VCaP (cell line): ENCODE measurements around the gene VENTX.

Experiments
- H3K27ac ChIP-seq: fragments of 450-650 bp; 2 replicates; pipeline ENCODE4 v1.5.1; 2017
- CTCF ChIP-seq: fragments of 450-650 bp; conservative IDR thresholded peaks from 2 replicates; pipeline ENCODE4 v1.5.1; 2017; ENCODE audit warnings: mild to moderate bottlenecking, moderate library complexity

Gene VENTX

GRCh38 chr10:133213641-133214467 lies 23.8 kb upstream of the VENTX start:
- no peak overlapping the region for H3K27ac ChIP-seq
- TF ChIP-seq CTCF = no peak

DNA sequence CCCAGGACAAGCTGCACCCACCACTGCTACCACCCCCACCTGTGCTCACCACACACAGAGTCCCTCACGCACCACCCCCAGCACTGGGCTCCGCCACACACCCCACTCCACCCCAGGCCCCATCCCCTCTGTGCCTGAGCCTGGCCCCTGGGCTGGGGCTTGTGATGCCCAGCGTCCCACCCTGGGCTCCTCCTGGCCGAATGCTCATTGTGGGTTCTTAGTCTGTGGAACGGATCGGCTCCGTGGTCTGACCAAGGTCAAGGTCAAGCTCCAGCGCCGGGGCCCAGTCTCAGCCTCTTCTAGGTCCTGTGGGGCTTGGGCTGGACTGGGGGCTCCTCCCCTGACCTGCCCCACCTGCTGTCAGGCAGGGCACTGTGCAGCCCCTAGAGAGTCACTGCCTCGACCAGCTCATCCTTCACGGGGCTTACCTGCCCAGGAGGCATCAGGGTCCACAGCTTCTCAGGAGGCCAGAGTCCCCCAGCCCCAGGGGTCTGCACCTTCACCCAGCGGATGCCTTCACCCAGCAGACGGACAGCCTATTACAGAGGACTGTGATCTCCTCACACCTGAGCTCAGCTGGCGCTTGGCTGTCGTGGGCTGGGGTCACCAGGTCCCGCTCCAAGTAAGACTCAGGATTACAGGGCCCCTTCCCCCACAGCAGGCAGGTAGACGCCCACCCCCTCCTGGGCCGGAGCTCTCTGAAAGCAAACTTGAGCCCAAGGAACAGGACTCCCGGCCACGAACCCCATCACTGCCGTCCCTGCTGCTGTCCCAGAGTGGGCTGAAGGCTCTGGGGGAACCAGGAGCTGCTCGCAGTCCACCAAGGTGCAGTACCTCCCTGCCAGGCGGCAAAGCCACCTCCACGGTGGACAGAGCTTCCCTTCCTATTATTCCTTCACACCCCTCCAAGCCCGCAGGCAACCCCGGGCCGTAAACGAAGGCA lies 22.9 kb upstream of the VENTX start:
- H3K27ac ChIP-seq = no peak overlapping the region
- no peak for TF ChIP-seq CTCF

DNA sequence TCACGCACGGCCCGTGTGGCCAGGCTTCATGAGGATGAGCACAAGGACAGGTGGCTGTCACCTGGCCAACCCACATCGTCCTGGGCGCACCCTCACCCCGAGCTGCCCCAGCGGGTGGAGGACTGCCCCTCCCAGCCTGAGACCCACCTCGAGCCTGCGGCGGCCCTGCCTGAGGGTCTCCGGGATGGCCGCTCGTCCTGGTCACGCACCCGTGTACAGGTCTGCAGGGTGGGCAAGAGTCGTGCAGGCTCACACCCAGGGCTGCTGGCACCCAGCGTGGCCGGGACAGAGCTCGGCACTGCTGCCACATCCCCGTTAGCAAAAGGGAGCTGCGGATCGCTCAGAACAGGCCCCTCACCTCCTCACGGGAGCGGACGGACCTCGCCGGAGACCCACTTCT lies 22.1 kb upstream of the VENTX start:
- no peak overlapping the region for H3K27ac ChIP-seq
- no peak for TF ChIP-seq CTCF

DNA sequence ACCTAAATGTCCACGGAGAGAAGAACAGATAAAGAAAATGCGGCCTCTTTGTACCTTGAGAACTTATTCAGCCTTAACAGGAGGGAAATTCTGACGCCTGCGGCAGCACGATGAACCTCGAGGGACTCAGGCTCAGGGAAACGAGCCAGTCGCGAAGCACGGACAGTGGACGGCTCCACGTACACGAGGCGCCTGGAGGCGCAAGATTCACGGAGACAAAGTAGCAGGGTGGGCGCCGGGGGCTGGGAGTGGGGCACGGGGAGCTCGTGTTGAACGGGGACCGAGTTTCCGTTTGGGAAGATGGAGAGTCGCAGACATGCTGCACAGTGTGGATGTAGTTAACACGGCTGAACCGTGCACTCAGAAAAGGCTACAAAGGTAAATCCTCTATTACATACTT lies 20.9 kb upstream of the VENTX start:
- TF ChIP-seq CTCF = no peak
- no peak overlapping the region for H3K27ac ChIP-seq

GRCh38 chr10:133217800-133218589 lies 19.7 kb upstream of the VENTX start:
- no peak for TF ChIP-seq CTCF
- H3K27ac ChIP-seq = no peak overlapping the region

GRCh38 chr10:133218891-133219290 lies 18.8 kb upstream of the VENTX start:
- TF ChIP-seq CTCF = no peak

More at GRCh38 chr10:133218891-133219290, 18.8 kb upstream of the VENTX start:
- H3K27ac ChIP-seq = no peak overlapping the region
